GM19455 (cell line): ENCODE results near the gene TNRC6B.
A peak's percentile ranks its signal among the peaks of the same experiment; 100 is the strongest.
"Not testable (repeated sequence)": the region's sequence is repeated elsewhere in the genome, so short reads cannot be mapped to it uniquely, and the experiment has no call there.

Experiments used
- ATAC-seq: cut with Tn5 transposase; IDR thresholded peaks from one replicate; pipeline ENCODE4 v1.9.1; 2021; ENCODE audit not compliant: unreplicated experiment

The TNRC6B gene

GRCh38 chr22:40177738-40178416 lies at the start of gene TNRC6B:
TNRC6B (plus strand) TSS chr22:40177925; CDS start chr22:40178136, 211 bp downstream.
- peak; percentile 85 for ATAC-seq

GRCh38 chr22:40128989-40129388 lies 48.7 kb upstream of the TNRC6B start:
- no peak for ATAC-seq

- no peak for ATAC-seq
Observed at GRCh38 chr22:40137132-40137531, 40.6 kb upstream of the TNRC6B start.

- no peak for ATAC-seq
Observed at GRCh38 chr22:40138866-40139265, 38.9 kb upstream of the TNRC6B start.

GRCh38 chr22:40147388-40148176 lies 30.1 kb upstream of the TNRC6B start:
- no peak for ATAC-seq

GRCh38 chr22:40153192-40153591 lies 24.5 kb upstream of the TNRC6B start:
- ATAC-seq, result no peak

GRCh38 chr22:40153705-40154104 lies 24.0 kb upstream of the TNRC6B start:
- ATAC-seq, result no peak

GRCh38 chr22:40156001-40156516 lies 21.7 kb upstream of the TNRC6B start:
- ATAC-seq, result no peak

GRCh38 chr22:40156682-40157081 lies 21.0 kb upstream of the TNRC6B start:
- ATAC-seq, result not testable (repeated sequence)

- no peak for ATAC-seq
Observed at GRCh38 chr22:40157330-40157945, 20.3 kb upstream of the TNRC6B start.

GRCh38 chr22:40161194-40161593 lies 16.5 kb upstream of the TNRC6B start:
- ATAC-seq, result no peak

GRCh38 chr22:40165537-40165936 lies 12.2 kb upstream of the TNRC6B start:
- ATAC-seq, result not testable (repeated sequence)

GRCh38 chr22:40175611-40176244 lies 2.0 kb upstream of the TNRC6B start:
- ATAC-seq, result no peak

GRCh38 chr22:40176921-40177737 lies 596 bp upstream of the TNRC6B start:
- no peak for ATAC-seq

- no peak for ATAC-seq
Observed at GRCh38 chr22:40178417-40179409, 988 bp downstream of the TNRC6B start.

- no peak for ATAC-seq
Observed at GRCh38 chr22:40179526-40179925, 1.8 kb downstream of the TNRC6B start.

GRCh38 chr22:40180403-40180802 lies 2.7 kb downstream of the TNRC6B start:
- ATAC-seq, result no peak

- no peak for ATAC-seq
Observed at GRCh38 chr22:40181323-40181722, 3.6 kb downstream of the TNRC6B start.

GRCh38 chr22:40182231-40182835 lies 4.6 kb downstream of the TNRC6B start:
- ATAC-seq, result no peak
